Erythroblast (primary cell): ENCODE results near the gene ZC3H18.

Experiments used
- GATA1 ChIP-seq: IDR thresholded peaks from 2 replicates; pipeline ENCODE4 v1.6.1; 2011; ENCODE audit warnings: low read depth, mild to moderate bottlenecking, control low read depth, low read length, moderate library complexity
- POLR2A ChIP-seq: IDR thresholded peaks from 2 replicates; pipeline ENCODE4 v1.6.1; 2011; ENCODE audit warnings: mild to moderate bottlenecking, low read length

- TF ChIP-seq POLR2A, result no peak
- TF ChIP-seq GATA1, result no peak
These were observed 36.0 kb downstream of the ZC3H18 start for GRCh38 chr16:88606148-88606757.
